ENCODE data around the gene SLC7A1. TPM values are rescaled to one million over a fixed set of nuclear protein-coding genes. Genes with fewer than 3 reads are reported as not detected.

The SLC7A1 gene
- polyA plus RNA-seq, 3 donors = 0.89 to 2.2 (median 0.92) TPM

- H3K79me2 ChIP-seq (ENCODE audit: insufficient read depth, low read length) = no peaks in the 10 kb centered on the region
- H3K36me3 ChIP-seq (replicated peaks in 1 of 2; ENCODE audit: control insufficient read depth in 1 of 2, insufficient read depth in 2 of 2, low read length in 2 of 2) = peaks cover 52 to 78% of the 10 kb centered on the region in 2 donors
- H3K4me2 ChIP-seq (replicated peaks; ENCODE audit: extremely low read depth, low read length, poor library complexity, severe bottlenecking) = no peak overlapping the region
- H3K27me3 Mint-ChIP-seq (ENCODE audit: low read depth in 3 of 3) = peaks cover 0 to 2% (median 0%) of the 10 kb centered on the region in 3 donors
- peaks cover 56 to 60% of the 10 kb centered on the region in 2 donors for H3K36me3 Mint-ChIP-seq
- no peaks in the 10 kb centered on the region for H3K9me3 ChIP-seq (replicated peaks in 1 of 2; ENCODE audit: control insufficient read depth in 1 of 2, insufficient read depth in 1 of 2, low read length in 2 of 2)
- no peak overlapping the region for H3K9ac ChIP-seq (ENCODE audit: insufficient read depth, low read length, poor library complexity, severe bottlenecking)
- H3K4me3 Mint-ChIP-seq = no peak overlapping the region
- no peaks in the 10 kb centered on the region for H3K4me1 Mint-ChIP-seq
- intact Hi-C loops (cut with micrococcal nuclease) = no loop called here
- no peaks in the 10 kb centered on the region for H3K4me1 ChIP-seq (ENCODE audit: control insufficient read depth in 1 of 2, insufficient read depth in 2 of 2, low read length in 2 of 2)
- no peak overlapping the region for H3K27ac ChIP-seq (ENCODE audit: low read depth in 1 of 2, low read length in 2 of 2)
- H3K27me3 ChIP-seq (ENCODE audit: control insufficient read depth in 2 of 2, insufficient read depth in 2 of 2, low read length in 2 of 2) = no peaks in the 10 kb centered on the region
- no peaks in the 10 kb centered on the region for H3K9me3 Mint-ChIP-seq
- TF ChIP-seq CTCF (IDR thresholded peaks at IDR 0.05) = no peak
- peak overlapping the region in 1 of 7 donors; percentile 27 for H3K27ac Mint-ChIP-seq
- 92% methylated on average over 3 of the region's 4 CpGs for WGBS (ENCODE audit: insufficient coverage)
- no peak overlapping the region for H2AFZ ChIP-seq (ENCODE audit: insufficient read depth, low read depth, low read length, poor library complexity, severe bottlenecking)
- H3K4me3 ChIP-seq (replicated peaks in 1 of 3; ENCODE audit: low read depth in 2 of 3, low read length in 3 of 3) = no peak overlapping the region
- no peak for DNase-seq
- no peaks in the 10 kb centered on the region for H4K20me1 ChIP-seq (ENCODE audit: insufficient read depth, low read length)
Measured at GRCh38 chr13:29534083-29534482, 61.4 kb downstream of the SLC7A1 start.

- TF ChIP-seq CTCF (IDR thresholded peaks at IDR 0.05) = no peak
- Histone ChIP-seq H3K79me2 (ENCODE audit: insufficient read depth, low read length) (no peaks in the 10 kb centered on the region), H3K36me3 (replicated peaks in 1 of 2; ENCODE audit: control insufficient read depth in 1 of 2, insufficient read depth in 2 of 2, low read length in 2 of 2) (peaks cover 61 to 91% of the 10 kb centered on the region in 2 donors), H3K9me3 (replicated peaks in 1 of 2; ENCODE audit: control insufficient read depth in 1 of 2, insufficient read depth in 1 of 2, low read length in 2 of 2) (no peaks in the 10 kb centered on the region), H3K27me3 (ENCODE audit: control insufficient read depth in 2 of 2, insufficient read depth in 2 of 2, low read length in 2 of 2) (no peaks in the 10 kb centered on the region), H2AFZ (ENCODE audit: insufficient read depth, low read depth, low read length, poor library complexity, severe bottlenecking) (no peak overlapping the region), H4K20me1 (ENCODE audit: insufficient read depth, low read length) (no peaks in the 10 kb centered on the region), H3K4me3 (replicated peaks in 1 of 3; ENCODE audit: low read depth in 2 of 3, low read length in 3 of 3) (no peak overlapping the region), H3K4me2 (replicated peaks; ENCODE audit: extremely low read depth, low read length, poor library complexity, severe bottlenecking) (no peak overlapping the region), H3K4me1 (ENCODE audit: control insufficient read depth in 1 of 2, insufficient read depth in 2 of 2, low read length in 2 of 2) (no peaks in the 10 kb centered on the region), H3K27ac (ENCODE audit: low read depth in 1 of 2, low read length in 2 of 2) (no peak overlapping the region), H3K9ac (ENCODE audit: insufficient read depth, low read length, poor library complexity, severe bottlenecking) (no peak overlapping the region)
- Mint-ChIP-seq H3K9me3 (no peaks in the 10 kb centered on the region), H3K27me3 (ENCODE audit: low read depth in 3 of 3) (peaks cover 0 to 2% (median 0%) of the 10 kb centered on the region in 3 donors), H3K36me3 (peaks cover 65 to 71% of the 10 kb centered on the region in 2 donors), H3K4me3 (no peak overlapping the region), H3K4me1 (no peaks in the 10 kb centered on the region), H3K27ac (no peak overlapping the region)
- WGBS (ENCODE audit: insufficient coverage) = 95% methylated on average over 7 of the region's 17 CpGs
- DNase-seq = no peak
- intact Hi-C loops (cut with micrococcal nuclease) = no loop called here
Measured at GRCh38 chr13:29532821-29533220, 62.7 kb downstream of the SLC7A1 start.

All from CD14-positive monocyte (primary cell).